ENCODE results near the gene EML4.

DNA sequence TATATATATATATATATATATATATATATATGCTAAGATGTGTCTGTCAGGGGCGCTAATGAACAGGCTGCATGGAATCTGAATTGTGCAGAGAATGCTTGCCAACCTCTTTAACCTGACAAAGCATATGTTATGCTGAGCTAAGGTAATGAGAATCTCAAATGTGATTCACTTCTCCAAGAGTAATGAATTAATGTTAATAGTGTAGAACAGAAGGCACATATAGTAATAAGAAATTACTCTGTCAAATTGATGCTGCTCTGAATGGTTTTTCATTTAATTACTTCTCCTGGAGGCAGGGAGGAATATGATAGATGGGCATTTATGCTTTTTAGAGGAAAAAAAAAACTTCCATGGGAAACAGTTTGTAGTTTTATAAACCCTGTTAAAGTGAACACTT, 156.5 kb downstream of the EML4 start:
- no peak for TF ChIP-seq POLR2A (IDR thresholded peaks at IDR 0.05)
- TF ChIP-seq EP300 (IDR thresholded peaks at IDR 0.05) = no peak

Measured in ovary (tissue), 1 donor.